ENCODE data around the gene CFP. TPM values are rescaled to one million over a fixed set of nuclear protein-coding genes. Genes with fewer than 3 reads are reported as not detected.

Gene CFP
- polyA plus RNA-seq, 1 donor from 2014 or later: 4.8 TPM

DNA sequence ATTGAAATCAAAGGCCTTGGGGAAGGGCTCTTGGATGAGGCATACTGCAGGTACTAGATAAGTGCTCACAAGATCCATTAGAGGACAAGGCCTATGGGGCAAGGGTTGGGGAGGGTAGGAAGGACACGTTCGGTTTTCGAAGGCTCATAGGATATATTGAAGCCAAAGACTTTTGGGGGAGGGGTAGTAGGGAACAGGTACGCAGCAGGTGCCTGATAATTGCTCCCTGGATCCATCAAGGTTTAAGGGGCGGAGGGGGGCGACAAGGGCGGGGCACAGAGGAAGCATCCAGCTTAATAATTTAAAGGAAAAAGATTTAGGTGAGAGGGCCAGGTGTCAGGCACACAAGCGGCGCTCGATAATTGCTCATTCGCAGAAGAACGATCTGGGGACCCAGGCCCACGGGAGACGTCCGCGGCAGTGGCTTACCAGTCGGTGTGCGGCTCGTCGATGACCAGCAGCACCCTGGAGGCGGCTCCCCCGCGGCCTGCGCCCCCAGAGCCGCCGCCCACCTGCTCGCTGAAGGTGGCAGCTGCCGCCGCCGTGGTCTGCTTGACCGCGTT lies 10.7 kb downstream of the CFP start:
- Histone ChIP-seq H3K27ac (ENCODE audit: low read length) (no peak overlapping the region), H3K79me2 (replicated peaks; ENCODE audit: insufficient read depth, low read length) (no peaks in the 10 kb centered on the region), H3K9ac (ENCODE audit: low read length) (peak overlapping the region; percentile 62), H3F3A (ENCODE audit: insufficient read depth, low read length, poor library complexity, severe bottlenecking) (no peaks in the 10 kb centered on the region), H3K9me2 (ENCODE audit: insufficient read depth, low read length) (no peaks in the 10 kb centered on the region), H3K36me3 (ENCODE audit: insufficient read depth, low read length) (no peaks in the 10 kb centered on the region), H3K4me2 (ENCODE audit: low read length) (no peak overlapping the region), H4K20me1 (ENCODE audit: insufficient read depth) (no peaks in the 10 kb centered on the region), H3K9me3 (ENCODE audit: low read length) (no peaks in the 10 kb centered on the region), H3K27me3 (ENCODE audit: insufficient read depth, low read depth, low read length) (no peaks in the 10 kb centered on the region), H3K4me3 (ENCODE audit: low read length) (peak overlapping the region; percentile 74), H2AFZ (ENCODE audit: low read depth, low read length) (no peak overlapping the region)
- TF ChIP-seq MXI1 (conservative IDR thresholded peaks at IDR 0.05; ENCODE audit: poor library complexity, severe bottlenecking) (no peak), TAF1 (IDR thresholded peaks at IDR 0.05; ENCODE audit: low read depth) (no peak), SMC3 (conservative IDR thresholded peaks at IDR 0.05; ENCODE audit: poor library complexity) (no peak), EP300 (conservative IDR thresholded peaks at IDR 0.05; ENCODE audit: poor library complexity, severe bottlenecking) (no peak), EZH2 (IDR thresholded peaks at IDR 0.05; ENCODE audit: borderline replicate concordance, insufficient read depth, low read length, poor library complexity, severe bottlenecking) (no peak), POLR2AphosphoS5 (IDR thresholded peaks at IDR 0.05) (no peak), CTCF (IDR thresholded peaks at IDR 0.05; ENCODE audit: poor library complexity, severe bottlenecking) (no peak), RAD21 (conservative IDR thresholded peaks at IDR 0.05) (no peak)
- TF ChIP-seq, protein P1, sequence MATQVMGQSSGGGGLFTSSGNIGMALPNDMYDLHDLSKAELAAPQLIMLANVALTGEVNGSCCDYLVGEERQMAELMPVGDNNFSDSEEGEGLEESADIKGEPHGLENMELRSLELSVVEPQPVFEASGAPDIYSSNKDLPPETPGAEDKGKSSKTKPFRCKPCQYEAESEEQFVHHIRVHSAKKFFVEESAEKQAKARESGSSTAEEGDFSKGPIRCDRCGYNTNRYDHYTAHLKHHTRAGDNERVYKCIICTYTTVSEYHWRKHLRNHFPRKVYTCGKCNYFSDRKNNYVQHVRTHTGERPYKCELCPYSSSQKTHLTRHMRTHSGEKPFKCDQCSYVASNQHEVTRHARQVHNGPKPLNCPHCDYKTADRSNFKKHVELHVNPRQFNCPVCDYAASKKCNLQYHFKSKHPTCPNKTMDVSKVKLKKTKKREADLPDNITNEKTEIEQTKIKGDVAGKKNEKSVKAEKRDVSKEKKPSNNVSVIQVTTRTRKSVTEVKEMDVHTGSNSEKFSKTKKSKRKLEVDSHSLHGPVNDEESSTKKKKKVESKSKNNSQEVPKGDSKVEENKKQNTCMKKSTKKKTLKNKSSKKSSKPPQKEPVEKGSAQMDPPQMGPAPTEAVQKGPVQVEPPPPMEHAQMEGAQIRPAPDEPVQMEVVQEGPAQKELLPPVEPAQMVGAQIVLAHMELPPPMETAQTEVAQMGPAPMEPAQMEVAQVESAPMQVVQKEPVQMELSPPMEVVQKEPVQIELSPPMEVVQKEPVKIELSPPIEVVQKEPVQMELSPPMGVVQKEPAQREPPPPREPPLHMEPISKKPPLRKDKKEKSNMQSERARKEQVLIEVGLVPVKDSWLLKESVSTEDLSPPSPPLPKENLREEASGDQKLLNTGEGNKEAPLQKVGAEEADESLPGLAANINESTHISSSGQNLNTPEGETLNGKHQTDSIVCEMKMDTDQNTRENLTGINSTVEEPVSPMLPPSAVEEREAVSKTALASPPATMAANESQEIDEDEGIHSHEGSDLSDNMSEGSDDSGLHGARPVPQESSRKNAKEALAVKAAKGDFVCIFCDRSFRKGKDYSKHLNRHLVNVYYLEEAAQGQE (IDR thresholded peaks at IDR 0.05; ENCODE audit: borderline replicate concordance): no peak

DNA sequence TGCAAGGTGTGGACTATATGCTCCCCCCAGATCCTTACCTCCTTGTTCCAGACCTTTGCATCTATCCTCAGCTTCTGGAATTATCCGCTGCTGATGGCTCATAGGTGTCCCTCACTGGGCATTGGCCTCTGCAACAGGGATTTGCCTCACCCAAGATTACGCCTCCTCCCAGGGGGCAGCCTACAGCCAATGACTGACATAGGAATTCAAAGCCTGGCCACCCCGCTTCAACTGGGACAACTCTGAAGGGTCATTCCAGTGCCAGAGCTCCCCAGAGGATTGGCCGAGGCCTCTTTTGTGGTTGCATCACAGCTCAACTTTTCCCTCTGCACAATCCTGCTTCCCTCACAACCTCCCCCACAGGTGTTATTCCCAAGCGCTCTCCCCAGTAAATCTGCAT lies 15.1 kb downstream of the CFP start:
- Histone ChIP-seq H4K20me1 (ENCODE audit: insufficient read depth) (no peaks in the 10 kb centered on the region), H3K36me3 (ENCODE audit: insufficient read depth, low read length) (no peaks in the 10 kb centered on the region), H3K27ac (ENCODE audit: low read length) (no peak overlapping the region), H3K4me2 (ENCODE audit: low read length) (no peak overlapping the region), H3K4me3 (ENCODE audit: low read length) (no peak overlapping the region), H3K79me2 (replicated peaks; ENCODE audit: insufficient read depth, low read length) (no peaks in the 10 kb centered on the region), H2AFZ (ENCODE audit: low read depth, low read length) (no peak overlapping the region), H3K27me3 (ENCODE audit: insufficient read depth, low read depth, low read length) (no peaks in the 10 kb centered on the region), H3F3A (ENCODE audit: insufficient read depth, low read length, poor library complexity, severe bottlenecking) (no peaks in the 10 kb centered on the region), H3K9me3 (ENCODE audit: low read length) (no peaks in the 10 kb centered on the region), H3K9me2 (ENCODE audit: insufficient read depth, low read length) (no peaks in the 10 kb centered on the region), H3K9ac (ENCODE audit: low read length) (no peak overlapping the region)
- no peak for TF ChIP-seq SMC3 (conservative IDR thresholded peaks at IDR 0.05; ENCODE audit: poor library complexity)
- TF ChIP-seq, protein P1 (IDR thresholded peaks at IDR 0.05; ENCODE audit: borderline replicate concordance): no peak
- no peak for TF ChIP-seq CTCF (IDR thresholded peaks at IDR 0.05; ENCODE audit: poor library complexity, severe bottlenecking)
- TF ChIP-seq RAD21 (conservative IDR thresholded peaks at IDR 0.05): no peak
- TF ChIP-seq EZH2 (IDR thresholded peaks at IDR 0.05; ENCODE audit: borderline replicate concordance, insufficient read depth, low read length, poor library complexity, severe bottlenecking): no peak
- TF ChIP-seq TAF1 (IDR thresholded peaks at IDR 0.05; ENCODE audit: low read depth): no peak
- no peak for TF ChIP-seq EP300 (conservative IDR thresholded peaks at IDR 0.05; ENCODE audit: poor library complexity, severe bottlenecking)
